IMR-90 (cell line): ENCODE data around the gene FRMD6.

Experiments used
- CEBPB ChIP-seq: IDR thresholded peaks from 2 replicates; pipeline ENCODE4 v1.6.1; 2012; ENCODE audit warnings: low read depth, low read length, improper control_type of control experiment
- CHD1 ChIP-seq: IDR thresholded peaks from 2 replicates; pipeline ENCODE4 v1.6.1; 2012; ENCODE audit warnings: low read depth, low read length, improper control_type of control experiment
- FOS ChIP-seq: fragments of 150-350 bp; IDR thresholded peaks from 2 replicates; pipeline ENCODE4 v1.6.1; 2016; ENCODE audit warnings: low read depth, low read length
- MAFK ChIP-seq: IDR thresholded peaks from 2 replicates; pipeline ENCODE4 v1.6.1; 2012; ENCODE audit warnings: low read depth, low read length, improper control_type of control experiment
- MXI1 ChIP-seq: IDR thresholded peaks from 2 replicates; pipeline ENCODE4 v1.6.1; 2012; ENCODE audit warnings: low read depth, mild to moderate bottlenecking, low read length, moderate library complexity, borderline replicate concordance
- POLR2A ChIP-seq: IDR thresholded peaks from 2 replicates; pipeline ENCODE4 v1.6.1; 2012; ENCODE audit warnings: mild to moderate bottlenecking, low read depth, low read length
- RAD21 ChIP-seq: IDR thresholded peaks from 2 replicates; pipeline ENCODE4 v1.6.1; 2012; ENCODE audit warnings: low read length, improper control_type of control experiment
- RCOR1 ChIP-seq: IDR thresholded peaks from 2 replicates; pipeline ENCODE4 v1.6.1; 2012; ENCODE audit warnings: mild to moderate bottlenecking, low read length, improper control_type of control experiment; ENCODE audit not compliant: insufficient replicate concordance
- SMC3 ChIP-seq: fragments of 150-350 bp; IDR thresholded peaks from 2 replicates; pipeline ENCODE4 v1.6.1; 2016; ENCODE audit warnings: low read depth, mild to moderate bottlenecking, antibody characterized with exemption, low read length, moderate library complexity
- TF ChIP-seq, protein P1 (sequence below): conservative IDR thresholded peaks from 2 replicates; pipeline ENCODE4 v1.5.1; 2012; ENCODE audit warnings: mild to moderate bottlenecking, low read depth, low read length, improper control_type of control experiment
- TF ChIP-seq, protein P2 (sequence below): fragments of 150-350 bp; IDR thresholded peaks from 2 replicates; pipeline ENCODE4 v1.6.1; 2017; ENCODE audit warnings: mild to moderate bottlenecking, antibody characterized with exemption, low read length, low read depth
- TF ChIP-seq, protein P3 (sequence below): fragments of 150-350 bp; IDR thresholded peaks from 2 replicates; pipeline ENCODE4 v1.6.1; 2016; ENCODE audit warnings: low read depth, mild to moderate bottlenecking, low read length, moderate library complexity, borderline replicate concordance

DNA sequence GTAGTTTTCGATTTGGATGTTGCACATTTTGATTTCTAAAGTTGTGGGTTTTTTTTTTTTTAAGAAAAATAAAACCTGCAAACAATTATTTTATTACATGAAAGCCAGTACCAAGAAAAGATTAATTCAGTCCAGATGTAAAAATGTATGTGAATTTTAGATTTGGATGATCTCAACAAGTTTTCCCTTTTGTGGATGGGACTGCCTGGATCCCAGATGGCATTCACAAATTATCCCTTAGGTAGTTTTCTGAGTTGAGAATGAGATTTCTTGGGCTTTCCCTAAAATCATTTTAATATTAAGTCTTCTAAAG lies 2.8 kb downstream of the FRMD6 start:
- TF ChIP-seq, protein P1, sequence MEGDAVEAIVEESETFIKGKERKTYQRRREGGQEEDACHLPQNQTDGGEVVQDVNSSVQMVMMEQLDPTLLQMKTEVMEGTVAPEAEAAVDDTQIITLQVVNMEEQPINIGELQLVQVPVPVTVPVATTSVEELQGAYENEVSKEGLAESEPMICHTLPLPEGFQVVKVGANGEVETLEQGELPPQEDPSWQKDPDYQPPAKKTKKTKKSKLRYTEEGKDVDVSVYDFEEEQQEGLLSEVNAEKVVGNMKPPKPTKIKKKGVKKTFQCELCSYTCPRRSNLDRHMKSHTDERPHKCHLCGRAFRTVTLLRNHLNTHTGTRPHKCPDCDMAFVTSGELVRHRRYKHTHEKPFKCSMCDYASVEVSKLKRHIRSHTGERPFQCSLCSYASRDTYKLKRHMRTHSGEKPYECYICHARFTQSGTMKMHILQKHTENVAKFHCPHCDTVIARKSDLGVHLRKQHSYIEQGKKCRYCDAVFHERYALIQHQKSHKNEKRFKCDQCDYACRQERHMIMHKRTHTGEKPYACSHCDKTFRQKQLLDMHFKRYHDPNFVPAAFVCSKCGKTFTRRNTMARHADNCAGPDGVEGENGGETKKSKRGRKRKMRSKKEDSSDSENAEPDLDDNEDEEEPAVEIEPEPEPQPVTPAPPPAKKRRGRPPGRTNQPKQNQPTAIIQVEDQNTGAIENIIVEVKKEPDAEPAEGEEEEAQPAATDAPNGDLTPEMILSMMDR = no peak
- no peak for TF ChIP-seq POLR2A
- no peak for TF ChIP-seq RAD21
- TF ChIP-seq, protein P2, sequence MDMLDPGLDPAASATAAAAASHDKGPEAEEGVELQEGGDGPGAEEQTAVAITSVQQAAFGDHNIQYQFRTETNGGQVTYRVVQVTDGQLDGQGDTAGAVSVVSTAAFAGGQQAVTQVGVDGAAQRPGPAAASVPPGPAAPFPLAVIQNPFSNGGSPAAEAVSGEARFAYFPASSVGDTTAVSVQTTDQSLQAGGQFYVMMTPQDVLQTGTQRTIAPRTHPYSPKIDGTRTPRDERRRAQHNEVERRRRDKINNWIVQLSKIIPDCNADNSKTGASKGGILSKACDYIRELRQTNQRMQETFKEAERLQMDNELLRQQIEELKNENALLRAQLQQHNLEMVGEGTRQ = no peak
- no peak for TF ChIP-seq CEBPB
- TF ChIP-seq, protein P3, sequence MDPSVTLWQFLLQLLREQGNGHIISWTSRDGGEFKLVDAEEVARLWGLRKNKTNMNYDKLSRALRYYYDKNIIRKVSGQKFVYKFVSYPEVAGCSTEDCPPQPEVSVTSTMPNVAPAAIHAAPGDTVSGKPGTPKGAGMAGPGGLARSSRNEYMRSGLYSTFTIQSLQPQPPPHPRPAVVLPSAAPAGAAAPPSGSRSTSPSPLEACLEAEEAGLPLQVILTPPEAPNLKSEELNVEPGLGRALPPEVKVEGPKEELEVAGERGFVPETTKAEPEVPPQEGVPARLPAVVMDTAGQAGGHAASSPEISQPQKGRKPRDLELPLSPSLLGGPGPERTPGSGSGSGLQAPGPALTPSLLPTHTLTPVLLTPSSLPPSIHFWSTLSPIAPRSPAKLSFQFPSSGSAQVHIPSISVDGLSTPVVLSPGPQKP = no peak
- TF ChIP-seq CHD1 = no peak
- no peak for TF ChIP-seq RCOR1
- no peak for TF ChIP-seq SMC3
- TF ChIP-seq FOS = no peak
- no peak for TF ChIP-seq MAFK
- no peak for TF ChIP-seq MXI1
